ENCODE results near the gene ZBTB26.

The ZBTB26 gene

DNA sequence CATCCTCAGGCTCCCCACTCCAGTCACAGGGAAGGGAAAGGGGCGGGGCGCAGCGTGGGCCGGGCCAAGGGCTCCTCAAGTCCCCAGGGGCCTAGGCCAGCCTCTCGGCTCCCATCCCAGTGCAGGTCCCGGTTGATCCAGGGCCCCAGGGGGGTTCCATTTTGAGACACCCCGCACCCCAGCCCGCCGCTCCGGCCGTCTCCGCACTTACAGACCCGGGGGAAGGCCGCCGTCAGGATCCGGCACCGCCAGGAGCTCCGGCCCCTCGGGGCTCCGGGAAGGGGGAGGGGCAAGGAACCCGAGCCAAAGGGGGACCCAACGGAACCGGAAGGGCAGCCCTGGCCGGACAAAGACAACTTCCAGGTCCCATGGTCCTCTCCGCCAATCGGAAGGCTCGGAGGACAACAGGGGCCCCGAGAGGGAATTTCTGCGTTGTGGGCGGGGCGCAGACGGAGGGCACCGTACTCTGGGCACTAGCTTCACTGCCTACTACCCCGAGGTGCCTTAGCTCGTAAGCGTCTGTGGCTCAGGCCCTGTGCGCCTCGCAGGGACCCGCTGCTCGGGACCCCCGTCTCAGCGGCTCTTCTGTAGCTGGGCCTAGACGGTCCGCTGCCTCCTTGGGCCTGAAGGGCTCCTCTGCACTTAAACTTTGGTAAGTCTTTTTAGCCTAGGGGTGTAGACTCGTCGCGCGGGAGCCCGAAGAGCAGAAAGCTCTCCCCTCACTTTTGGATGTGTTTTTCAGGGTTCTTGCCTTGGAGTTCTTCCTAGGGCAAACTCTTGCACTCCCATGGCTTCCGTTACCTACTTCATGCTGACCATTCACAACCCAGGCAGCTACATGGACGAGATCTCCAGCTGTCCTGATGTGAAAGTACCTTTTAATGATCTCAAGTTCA, at the start of gene ZBTB26:
Gene ZBTB26 (minus strand): TSS at position 287 of the 896 bp plus-strand sequence. CDS start 11,578 bp downstream, outside the sequence.
- DNase-seq = peak; percentile 94

DNA sequence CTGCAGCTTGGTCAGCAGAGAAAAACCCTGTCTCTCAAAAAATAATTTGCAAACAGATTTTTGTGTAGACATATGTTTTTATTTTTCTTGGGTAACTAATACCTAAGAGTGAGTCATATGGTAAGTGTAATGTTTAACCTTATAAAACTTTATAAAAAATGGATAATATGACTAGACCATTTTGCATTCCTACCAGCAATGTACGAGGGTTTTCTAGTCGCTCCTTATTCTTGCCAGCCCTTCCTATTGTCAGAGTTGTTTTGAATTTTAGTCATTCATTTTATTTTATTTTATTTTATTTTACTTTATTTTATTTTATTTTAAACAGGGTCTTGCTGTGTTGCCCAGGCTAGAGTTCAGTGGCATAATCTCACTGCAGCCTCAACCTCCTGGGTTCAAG, 47.3 kb upstream of the ZBTB26 start:
- no peak for DNase-seq

DNA sequence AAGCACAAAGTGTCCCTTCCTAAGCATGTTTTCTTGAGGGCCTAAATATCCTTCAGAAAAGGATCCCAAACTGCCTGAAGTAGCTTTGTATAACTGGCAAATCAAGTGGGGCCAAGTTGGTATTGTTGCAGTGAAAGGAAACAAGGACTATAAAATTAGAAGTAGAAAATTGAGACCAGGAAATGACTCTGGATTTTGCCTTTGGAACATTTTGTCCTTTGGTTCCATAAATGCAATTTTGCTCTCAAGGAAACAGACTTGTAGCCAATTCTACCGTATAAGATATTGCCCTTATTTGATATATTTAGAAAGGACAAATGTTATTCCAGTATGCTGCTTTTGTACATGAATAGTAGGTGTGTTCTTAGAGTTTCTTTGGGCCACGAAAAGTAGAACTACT, 43.9 kb upstream of the ZBTB26 start:
- DNase-seq = no peak

- DNase-seq = no peak
Observed at GRCh38 chr9:122961139-122961538, 29.8 kb upstream of the ZBTB26 start.

DNA sequence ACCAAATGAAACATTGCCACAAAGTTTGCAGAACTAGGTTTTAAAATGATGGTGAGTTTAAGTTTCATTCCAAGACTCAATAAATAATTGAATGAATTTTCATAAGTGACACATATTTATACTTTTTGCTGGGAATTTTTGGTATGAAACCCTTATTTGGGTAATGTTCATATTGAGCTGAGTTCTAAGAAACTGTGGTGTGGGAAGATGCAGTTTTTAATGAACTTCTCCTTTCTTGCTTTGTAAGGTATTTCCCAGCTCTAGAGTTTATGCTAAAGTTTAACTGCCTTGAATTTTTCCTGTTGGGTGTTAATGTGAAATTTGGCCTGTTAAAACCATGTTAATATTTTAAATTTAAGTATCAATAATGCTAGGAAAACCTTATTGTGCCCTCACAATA, 24.6 kb upstream of the ZBTB26 start:
- DNase-seq = no peak

- DNase-seq = no peak
Observed at GRCh38 chr9:122954253-122954691, 23.0 kb upstream of the ZBTB26 start.

DNA sequence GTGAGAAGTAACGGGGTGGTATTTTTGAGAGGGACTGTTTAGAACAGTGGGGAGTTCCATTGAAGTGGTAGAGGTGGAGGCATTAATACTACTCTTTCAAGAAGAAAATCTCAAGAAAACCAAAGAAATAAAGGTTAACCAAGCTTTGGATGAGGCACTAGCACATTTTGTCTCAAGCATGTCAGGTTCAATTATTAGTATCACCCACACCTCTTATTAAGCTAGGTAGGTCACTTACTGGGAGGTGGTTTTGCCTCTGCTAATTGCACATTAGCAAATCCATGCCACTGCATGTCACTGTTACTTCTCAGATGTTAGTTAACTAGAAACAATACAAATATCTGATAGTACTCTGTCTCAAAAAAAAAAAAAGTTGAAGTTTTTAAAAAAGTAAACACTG, 19.7 kb upstream of the ZBTB26 start:
- no peak for DNase-seq

- DNase-seq = no peak
Observed at GRCh38 chr9:122950263-122950662, 19.0 kb upstream of the ZBTB26 start.

GRCh38 chr9:122949696-122950095, 18.4 kb upstream of the ZBTB26 start:
- peak in 1 of 2 donors; percentile 38 for DNase-seq

- no peak for DNase-seq
Observed at GRCh38 chr9:122948313-122948712, 17.0 kb upstream of the ZBTB26 start.

DNA sequence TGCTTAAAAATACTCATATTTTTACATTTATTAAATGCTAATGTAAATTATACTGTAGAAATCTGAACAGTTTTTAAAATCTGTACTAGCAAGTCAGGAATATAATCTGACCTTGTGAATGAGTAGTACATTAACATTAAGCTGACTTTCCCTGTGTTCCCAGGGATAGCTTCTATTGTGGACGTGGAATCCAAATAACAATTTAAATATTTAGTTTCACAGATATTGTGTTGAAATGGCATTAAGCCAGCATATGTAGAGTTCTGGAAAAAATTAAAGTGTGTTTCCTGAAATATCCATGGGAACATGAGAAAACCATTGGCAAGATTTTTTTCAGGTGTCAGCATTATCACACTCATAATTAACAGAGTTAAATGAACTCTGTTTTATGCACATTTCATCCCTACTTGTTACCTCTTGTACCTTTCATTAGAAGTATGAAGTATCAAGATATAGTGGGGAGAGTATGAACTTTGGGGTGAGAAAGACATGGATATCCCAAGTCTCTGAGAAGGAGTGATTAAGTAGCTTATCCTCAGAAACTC, 15.2 kb upstream of the ZBTB26 start:
- DNase-seq = no peak

DNA sequence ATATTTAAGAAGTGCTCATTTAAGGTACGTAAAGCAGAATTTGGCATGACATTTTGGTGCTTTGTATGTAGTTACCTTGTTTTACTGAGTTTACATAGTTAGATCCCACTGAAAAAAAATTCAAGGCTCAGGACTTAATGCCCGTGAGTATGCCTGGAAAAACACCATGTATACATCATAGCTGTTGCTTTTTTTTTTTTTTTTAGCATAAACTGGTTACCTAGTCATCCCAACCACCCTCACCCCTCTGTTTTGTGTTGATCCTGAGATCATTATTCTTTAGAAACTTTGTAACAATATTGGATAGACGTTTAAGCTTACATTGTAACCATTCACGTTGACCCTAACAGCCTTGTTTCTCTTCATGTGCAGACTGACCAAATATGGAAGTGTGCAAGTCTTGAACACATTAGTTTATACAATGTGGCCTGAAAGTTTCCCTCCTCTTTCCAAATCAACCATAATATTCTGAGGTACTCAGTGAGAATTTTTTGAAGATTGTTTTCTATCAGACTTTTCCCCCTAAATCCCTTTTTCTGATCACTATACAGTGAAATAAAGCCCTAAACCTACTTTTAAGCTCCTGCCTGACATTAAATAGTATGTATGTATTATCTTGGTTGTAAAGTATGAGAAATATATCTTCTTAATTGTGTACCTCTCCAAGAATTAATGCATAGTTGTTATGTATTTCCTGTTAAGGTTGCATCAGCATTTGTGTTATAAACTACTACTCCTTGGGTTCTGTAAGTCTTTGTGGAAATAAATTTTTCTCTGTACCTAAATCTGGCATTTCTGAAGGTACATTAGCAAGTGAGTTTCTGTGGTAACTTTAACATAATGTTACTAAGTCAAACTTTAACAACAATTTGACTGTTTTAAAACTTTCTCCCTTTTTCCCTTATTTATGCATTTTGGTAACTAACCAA, 13.9 kb upstream of the ZBTB26 start:
- DNase-seq = no peak

GRCh38 chr9:122941582-122942234, 10.4 kb upstream of the ZBTB26 start:
- no peak for DNase-seq

DNA sequence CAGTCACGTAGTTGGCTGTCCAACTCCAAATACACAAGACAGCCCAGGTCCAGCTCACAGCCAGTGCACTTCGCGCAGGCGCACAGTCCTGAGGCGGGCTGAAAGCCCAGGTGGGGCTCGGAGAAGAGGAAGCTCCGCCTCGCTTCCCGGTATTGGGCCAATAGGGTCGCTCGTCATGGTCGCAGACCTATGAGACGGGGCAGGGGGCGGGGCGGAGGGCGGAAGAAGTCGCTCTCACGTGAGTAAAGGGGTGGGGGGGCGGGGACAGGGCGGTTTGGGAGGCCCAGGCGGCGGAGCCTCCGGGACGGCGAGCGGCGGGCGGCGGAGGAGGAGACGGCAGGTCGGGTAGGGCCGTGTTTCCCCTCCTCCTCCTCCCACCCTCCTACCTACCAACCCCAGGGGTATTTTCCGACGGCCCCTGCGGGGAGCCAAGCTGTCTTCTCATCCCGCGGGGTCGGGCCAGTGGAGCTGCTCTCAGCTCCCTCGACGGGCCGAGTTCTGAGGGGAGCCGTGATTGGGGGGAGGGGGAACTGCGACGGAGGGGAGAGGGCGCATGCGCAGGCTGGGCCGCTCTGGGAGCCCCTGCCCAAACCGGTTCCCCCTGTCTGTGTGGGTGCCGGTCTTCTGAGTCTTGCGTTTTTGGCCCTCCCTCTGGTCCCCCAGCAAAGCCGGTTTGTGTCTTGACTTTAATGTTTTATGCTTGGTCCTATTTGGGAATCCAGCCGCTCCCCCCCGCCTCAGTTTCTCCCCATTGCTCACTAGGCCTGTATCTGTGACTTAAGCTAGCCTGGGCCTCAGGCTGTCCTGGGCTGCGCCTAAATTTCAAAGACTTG, 9.7 kb upstream of the ZBTB26 start, which contains the start of gene RABGAP1:
Gene RABGAP1 (plus strand): TSS at position 272 of the 833 bp plus-strand sequence. CDS start 16,040 bp downstream, outside the sequence.
- DNase-seq = peak; percentile 97 to 99

GRCh38 chr9:122940454-122940748, 9.1 kb upstream of the ZBTB26 start:
- no peak for DNase-seq

DNA sequence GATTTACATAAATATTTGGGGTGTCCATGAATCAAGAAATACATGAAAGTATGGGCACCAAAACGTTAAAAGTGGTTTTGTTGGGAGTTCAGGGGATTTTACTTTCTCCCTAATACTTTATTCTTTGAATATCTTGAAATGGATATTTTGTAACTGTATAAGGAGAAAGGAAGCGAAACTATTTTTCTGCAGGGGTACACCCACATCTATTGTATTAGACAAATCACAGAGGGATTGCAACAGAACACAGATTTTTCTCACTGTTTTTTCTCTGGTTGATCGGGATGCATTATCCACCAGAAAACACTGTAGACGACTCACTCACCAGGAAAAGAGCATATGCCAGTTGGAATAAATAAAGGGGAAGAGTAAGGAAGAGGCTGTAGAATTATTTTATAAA, 8.3 kb upstream of the ZBTB26 start:
- no peak for DNase-seq

GRCh38 chr9:122936883-122937282, 5.6 kb upstream of the ZBTB26 start:
- no peak for DNase-seq

DNA sequence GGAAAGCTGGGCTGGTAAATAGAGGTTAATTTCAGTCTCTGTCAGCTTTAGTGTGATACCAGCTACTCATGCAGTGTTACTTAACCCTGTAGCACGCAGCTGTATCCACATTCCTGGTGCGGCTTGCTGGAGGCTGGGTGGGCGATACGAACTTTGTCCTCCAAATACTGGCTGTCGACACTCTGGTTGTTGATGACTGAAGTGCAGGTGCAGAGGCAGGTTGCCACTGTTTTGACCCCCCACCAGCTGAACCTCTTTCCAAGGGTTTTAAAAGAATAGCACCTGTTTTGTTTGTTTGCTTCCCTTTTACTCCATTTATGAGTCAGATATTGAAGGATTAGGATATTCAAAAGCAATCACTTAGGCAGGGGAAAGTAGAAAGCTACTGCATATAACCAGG, 5.2 kb upstream of the ZBTB26 start:
- no peak for DNase-seq

GRCh38 chr9:122930541-122931225, 629 bp downstream of the ZBTB26 start:
- no peak for DNase-seq

GRCh38 chr9:122929796-122930354, 1.4 kb downstream of the ZBTB26 start:
- DNase-seq = no peak

GRCh38 chr9:122923947-122924346, 7.4 kb downstream of the ZBTB26 start:
- DNase-seq = no peak
